Nucleus accumbens (tissue), 56 donors: ENCODE data around the gene ADGRV1.
A peak's percentile ranks its signal among the peaks of the same experiment; 100 is the strongest.
"Not testable (repeated sequence)": the region's sequence is repeated elsewhere in the genome, so short reads cannot be mapped to it uniquely, and the experiment has no call there.

Experiments used
- DNase-seq, 56 donors: peaks; one replicate each; lab custom pipeline; 2025; lab: John Stamatoyannopoulos, UW

ADGRV1 gene

DNA sequence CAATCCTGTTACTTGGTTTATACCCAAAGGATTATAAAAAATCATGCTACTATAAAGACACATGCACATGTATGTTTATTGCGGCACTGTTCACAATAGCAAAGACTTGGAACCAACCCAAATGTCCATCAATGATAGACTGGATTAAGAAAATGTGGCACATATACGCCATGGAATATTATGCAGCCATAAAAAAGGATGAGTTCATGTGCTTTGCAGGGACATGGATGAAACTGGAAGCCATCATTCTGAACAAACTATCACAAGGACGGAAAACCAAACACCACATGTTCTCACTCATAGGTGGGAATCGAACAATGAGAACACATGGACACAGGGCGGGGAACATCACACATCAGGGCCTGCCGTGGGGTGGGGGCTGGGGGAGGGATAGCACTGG, 34.5 kb downstream of the ADGRV1 start:
- DNase-seq = not testable (repeated sequence)

DNA sequence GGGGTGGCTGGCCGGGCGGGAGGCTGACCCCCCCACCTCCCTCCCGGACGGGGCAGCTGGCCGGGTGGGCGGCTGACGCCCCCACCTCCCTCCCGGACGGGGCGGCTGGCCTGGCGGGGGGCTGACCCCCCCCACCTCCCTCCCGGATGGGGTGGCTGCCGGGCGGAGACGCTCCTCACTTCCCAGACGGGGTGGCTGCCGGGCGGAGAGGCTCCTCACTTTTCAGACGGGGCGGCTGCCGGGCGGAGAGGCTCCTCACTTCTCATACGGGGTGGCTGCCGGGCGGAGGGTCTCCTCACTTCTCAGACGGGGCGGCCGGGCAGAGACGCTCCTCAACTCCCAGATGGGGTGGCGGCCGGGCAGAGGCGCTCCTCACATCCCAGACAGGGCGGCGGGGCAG, 37.2 kb downstream of the ADGRV1 start:
- not testable (repeated sequence) for DNase-seq

DNA sequence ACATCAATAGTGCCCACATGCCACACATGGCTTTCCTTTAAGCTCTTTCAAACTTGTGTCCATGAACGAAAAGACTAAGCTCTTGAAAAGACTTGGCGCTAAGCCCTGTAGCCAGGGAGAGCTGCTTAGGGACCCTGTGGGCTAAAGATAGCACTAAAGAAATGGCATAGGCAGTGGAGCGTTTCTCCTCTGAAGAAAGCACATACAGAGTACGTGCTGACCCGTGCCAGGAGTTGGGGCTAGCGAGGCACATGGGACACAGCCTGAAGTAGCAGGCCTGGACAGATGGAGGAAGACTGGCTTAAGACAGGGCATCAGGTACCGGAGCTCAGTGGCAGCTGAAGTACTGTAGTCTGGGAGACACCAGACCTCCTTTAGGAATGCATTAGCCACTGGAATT, 39.7 kb downstream of the ADGRV1 start:
- peak in 13 of 56 donors; percentile 0 to 46 (median 6) for DNase-seq

DNA sequence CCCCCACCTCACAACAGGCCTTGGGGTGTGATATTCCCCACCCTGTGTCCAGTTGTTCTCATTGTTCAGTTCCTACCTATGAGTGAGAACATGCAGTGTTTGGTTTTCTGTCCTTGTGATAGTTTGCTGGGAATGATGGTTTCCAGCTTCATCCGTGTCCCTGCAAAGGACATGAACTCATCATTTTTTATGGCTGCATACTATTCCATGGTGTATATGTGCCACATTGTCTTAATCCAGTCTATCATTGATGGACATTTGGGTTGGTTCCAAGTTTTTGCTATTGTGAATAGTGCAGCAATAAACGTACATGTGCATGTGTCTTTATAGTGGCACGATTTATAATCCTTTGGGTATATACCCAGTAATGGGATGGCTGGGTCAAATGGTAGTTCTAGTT, 41.7 kb downstream of the ADGRV1 start:
- not testable (repeated sequence) for DNase-seq

DNA sequence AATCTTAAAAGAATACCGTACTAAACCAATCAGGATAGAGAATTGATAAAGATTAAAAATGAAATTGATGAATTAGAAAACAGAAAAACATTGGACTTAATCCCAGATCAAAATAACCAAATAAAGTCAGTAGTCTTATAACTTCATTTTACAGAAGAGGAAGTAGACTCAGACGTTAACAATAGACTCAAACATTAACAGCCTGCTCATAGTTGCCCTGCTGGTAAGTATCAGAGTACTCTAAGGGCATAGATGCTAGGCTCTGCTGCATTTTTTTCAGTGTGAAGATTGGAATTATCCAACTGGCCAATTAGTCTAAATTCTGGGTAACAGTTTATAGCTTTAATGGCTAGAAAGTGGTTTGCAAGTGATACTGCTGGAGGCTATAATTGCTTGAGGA, 42.9 kb downstream of the ADGRV1 start:
- no peak for DNase-seq

DNA sequence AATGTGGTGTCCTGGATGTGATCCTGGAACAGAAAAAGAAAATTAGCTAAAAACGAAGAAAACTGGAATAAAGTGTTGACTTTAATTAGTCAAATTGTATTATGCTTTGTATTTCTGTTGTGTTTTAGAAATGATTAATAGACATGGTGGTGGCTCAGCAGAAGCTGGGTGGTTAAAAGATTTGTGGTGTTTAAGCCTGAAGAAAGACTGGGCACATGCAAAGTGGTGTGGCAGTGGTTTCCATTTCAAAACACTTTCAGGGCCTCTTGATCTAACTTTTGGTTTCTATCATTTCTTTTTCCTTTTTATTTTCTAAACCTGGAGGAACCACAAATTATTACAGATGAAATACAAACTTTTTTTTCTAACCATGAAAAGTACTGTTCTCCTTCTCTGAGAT, 44.1 kb downstream of the ADGRV1 start:
- no peak for DNase-seq

DNA sequence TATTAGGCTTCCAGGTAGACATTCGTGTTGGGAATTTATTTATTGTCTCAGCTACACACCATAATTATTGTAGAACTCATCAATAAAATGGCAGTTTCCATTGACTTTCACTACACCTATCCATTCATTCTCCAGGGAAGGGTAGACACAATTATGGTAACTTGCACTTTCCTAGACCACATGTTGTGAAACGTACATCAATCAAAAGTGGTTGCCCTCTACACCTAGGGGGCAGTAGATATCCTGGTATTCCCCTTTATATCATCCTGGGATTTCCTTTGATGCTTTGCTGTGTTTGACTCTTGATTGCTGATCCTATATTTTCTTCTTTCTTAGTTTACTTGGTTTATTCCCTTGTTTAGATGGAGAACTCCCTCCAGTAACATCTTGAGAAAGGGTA, 47.9 kb downstream of the ADGRV1 start:
- no peak for DNase-seq

DNA sequence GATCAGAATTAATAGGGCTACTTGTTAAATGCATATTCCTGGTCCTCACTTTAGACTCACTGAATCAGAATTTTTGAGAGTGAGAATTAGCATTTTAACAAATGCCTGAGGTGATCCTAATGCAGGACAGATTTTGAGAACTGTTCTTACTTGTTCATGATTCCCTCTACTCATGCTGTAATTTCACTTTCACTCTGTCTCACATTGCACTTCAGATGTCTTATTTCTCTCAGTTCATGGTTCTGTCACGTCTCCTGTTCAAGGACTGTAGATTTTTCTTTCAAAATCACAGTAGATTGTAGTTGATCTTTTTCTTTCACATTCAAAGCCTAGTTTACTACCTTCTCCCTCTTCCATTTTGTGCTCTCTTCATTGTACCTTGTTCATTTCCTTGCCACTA, 54.3 kb downstream of the ADGRV1 start:
- DNase-seq = no peak

DNA sequence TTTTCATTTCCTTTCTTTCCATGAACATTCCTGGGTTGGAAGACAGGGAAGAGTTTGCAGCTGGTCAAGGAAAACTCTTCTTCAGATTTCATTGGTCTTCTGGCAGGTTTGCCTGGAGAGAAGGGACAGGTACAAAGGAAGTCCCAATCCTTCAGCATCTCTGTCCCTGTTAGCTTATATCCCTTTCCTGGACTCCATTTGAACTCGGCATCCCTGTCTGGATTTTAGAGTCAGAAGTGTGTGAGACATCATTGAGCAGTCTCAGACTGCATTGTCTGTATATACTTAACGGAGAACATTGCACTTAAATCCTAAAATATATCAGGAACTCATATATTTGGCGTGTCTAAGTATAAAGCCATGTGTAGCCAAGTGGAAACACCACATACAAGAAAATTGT, 54.9 kb downstream of the ADGRV1 start:
- DNase-seq = no peak

DNA sequence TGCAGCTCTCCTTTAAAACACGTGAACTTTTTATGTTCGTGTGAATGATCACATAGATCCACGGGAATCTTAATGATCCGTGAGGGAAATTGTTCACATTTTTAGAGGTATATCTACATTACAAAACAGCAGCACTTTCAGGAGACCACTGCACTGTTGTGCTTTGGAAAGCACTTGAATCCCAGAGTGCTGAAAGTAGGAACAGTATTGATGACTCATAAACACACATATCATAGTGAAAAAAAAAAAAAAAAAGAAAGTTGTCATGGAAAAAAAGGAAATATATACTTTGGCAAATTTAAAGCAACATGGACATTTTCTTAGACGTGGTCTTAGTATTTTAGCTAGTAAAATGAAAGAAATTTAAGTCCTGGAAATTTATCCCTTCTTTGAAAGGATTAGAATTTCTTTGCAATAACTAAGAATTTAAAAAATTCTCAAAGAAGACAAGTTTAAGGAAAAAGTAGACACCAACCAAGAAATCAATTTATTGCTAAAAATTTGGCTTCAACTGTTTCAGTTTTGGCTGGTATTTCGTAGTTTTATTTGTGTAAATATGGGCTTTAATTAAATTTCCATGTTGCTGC, 55.4 kb downstream of the ADGRV1 start:
- DNase-seq = no peak

DNA sequence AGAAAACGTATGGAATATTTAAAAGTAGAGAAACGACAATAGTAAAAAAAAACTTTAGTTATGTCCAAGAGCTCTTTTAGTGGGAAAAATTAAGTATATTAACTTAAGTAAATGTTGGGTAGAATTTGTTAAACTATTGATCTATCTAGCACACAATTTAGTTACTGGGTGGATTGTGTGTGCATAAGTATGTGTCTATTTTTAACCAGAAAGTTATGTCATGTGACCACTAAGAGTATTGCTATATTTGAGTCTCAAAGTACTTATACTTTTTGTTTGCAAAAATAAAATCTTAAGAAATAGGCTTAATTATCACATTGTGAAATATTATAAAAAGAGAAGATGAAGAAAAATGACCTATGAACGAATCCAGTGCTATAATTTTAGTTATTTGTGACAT, 56.8 kb downstream of the ADGRV1 start:
- DNase-seq = no peak

DNA sequence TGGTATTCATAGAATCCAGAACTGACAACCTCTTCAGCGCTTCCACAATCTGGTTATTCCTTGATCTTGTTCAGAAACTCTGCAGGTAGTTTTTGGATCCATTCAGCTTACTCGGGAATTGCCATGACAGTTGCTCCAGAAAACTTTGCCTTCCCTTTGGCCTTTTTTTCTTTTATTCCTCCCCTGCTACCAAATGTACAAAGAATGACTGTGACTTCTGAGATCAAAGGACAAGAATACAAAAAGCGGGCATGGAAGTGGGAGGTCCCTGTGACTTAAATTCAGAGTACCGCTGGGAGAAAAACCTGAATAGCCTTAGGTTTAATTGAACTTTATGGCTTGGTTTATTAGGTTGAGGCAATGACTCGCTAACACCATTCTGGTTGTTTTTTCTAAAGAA, 59.5 kb downstream of the ADGRV1 start:
- DNase-seq = no peak

DNA sequence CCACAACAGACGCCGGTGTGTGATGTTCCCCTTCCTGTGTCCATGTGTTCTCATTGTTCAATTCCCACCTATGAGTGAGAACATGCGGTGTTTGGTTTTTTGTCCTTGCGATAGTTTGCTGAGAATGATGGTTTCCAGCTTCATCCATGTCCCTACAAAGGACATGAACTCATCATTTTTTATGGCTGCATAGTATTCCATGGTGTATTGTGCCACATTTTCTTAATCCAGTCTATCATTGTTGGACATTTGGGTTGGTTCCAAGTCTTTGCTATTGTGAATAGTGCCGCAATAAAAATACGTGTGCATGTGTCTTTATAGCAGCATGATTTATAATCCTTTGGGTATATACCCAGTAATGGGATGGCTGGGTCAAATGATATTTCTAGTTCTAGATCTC, 61.2 kb downstream of the ADGRV1 start:
- DNase-seq = not testable (repeated sequence)

DNA sequence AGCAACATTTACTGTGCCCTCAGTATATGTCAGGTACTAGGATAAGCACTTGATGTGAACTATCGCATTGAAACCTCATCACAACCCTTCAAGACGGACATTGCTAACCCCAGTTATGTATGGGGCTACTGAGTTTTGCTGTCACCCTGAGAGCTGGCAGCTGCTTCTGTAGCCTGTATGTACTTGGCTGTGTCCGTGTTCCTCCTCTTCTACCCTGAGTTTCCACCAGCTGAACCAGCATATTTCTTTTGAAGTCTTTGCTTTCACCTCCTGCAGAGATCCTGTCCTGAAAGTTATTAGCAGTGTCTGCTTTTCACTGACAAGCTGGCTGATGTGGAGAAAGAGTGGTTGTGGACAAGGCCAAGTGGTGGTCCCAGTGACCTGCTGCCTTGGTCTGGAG, 63.3 kb downstream of the ADGRV1 start:
- DNase-seq = no peak

DNA sequence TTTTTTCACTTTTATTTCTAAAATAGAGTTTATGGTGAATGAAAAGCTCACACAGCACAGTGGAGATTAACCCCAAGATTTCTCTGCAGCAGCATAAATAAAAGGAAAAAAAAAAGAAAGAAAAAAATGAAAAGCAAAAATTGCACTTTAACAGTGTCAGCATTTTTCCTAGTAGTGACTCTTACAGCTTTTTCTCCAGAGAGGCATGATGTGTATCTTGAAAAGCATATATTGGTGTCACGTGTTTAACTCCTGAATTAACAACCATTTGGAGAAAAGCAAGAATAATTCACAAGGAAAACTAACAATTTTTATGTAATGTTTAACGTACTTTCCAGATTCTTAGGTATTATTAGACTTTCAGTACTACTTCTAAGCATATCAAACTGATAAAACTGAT, 67.9 kb downstream of the ADGRV1 start:
- no peak for DNase-seq

DNA sequence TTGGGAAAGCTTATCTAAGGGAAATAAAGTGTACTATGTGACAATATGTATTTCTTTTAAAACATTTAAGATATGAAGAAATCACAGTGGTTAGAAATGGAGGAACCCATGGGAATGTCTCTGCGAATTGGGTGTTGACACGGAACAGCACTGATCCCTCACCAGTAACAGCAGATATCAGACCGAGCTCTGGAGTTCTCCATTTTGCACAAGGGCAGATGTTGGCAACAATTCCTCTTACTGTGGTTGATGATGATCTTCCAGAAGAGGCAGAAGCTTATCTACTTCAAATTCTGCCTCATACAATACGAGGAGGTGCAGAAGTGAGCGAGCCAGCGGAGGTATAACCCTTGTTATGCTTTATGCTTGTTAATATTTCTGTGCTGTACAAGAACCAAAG, 69.9 kb downstream of the ADGRV1 start:
- DNase-seq = no peak

DNA sequence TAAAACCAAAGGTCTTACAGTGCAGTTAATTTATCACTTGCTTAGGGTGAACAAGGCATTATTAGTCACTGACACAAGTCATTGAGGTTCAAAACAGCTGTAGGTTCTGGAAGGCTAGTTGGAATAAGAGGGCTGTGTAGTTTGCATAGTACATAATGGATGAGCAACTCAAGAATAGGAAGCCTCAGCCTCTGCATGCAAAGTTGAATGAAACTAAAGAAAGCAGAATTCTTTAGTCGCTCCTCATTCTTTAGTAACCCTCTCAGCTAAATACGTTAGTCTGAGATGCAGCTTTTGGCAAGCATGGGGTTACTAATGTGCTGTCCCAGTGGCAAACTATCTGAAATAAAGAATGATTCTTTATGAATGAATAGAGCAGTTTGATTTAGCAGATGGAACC, 74.2 kb downstream of the ADGRV1 start:
- no peak for DNase-seq

DNA sequence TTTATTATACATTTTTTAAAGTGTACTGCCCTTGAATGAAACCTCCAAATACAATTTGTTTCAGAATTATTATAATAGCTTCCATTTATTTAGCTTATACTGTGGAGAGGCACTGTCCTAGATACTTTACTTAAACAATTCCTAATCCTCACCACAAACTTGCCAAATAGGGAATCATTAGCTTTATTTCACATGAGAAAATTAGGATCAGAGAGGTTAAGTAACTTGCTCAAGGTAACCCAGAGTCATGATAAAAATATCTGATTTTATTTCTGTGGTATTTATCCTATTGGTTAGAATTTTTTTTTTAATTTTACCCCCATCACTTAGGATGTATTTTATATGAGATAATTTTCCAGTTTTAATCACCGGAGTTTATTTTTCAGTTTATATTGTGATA, 78.4 kb downstream of the ADGRV1 start:
- no peak for DNase-seq

DNA sequence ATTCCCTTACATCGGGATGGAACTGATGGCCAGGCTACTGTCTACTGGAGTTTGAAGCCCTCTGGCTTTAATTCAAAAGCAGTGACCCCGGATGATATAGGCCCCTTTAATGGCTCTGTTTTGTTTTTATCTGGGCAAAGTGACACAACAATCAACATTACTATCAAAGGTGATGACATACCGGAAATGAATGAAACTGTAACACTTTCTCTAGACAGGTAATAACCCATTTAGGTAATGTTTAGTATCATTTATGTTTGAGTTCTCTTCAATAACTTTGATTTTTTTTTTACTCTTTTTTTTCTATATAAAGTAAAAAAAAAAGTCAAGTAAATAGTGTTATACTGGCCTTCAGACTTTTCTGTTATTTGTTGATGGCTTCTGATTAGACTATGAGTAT, 79.1 kb downstream of the ADGRV1 start:
- no peak for DNase-seq

DNA sequence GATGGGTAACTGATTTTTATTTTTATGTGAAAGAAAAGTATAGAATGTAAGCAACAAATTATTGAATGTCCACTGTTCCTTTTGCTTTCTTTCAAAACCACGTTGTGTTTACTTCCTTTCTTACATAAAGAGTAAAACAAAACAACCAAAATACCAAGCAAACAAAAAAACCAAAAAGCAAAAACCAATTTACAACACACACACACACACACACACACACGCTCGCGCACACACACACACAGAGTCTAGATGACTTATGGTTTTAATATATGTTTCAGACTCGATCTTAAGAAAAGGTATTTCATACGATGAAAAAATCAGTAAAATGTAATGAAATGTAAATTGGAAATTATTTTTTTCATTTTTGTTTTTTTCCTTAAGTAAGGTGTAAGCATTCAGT, 80.3 kb downstream of the ADGRV1 start:
- DNase-seq = no peak

DNA sequence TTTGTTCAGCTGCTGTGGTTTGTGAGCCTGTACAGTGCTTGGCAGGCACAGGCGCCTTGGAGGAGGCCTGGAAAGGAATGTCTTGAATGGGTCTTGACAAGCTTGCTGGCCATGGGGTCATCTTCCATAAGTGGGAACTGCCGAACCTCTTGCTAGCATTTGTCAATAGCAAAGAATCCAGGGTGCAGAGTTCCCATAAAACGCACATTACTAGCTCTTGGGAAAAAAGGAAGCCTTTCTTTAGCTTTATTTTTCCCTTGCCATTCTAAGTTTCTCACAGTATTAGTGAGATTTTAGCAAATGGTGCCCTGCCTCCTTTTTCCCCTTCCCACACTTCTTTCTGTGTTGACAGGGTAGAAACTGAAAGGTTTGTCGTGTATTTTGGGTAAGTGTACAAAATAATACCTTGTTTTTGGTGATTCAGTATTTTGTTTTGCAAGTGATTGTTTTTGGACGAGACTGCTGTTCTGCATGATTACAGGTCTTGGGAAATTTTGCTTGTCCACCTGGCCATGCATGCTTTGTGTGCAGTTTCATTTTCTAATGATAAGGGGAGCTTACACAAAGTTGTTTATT, 82.0 kb downstream of the ADGRV1 start:
- peak in 32 of 56 donors; percentile 1 to 84 (median 18) for DNase-seq

DNA sequence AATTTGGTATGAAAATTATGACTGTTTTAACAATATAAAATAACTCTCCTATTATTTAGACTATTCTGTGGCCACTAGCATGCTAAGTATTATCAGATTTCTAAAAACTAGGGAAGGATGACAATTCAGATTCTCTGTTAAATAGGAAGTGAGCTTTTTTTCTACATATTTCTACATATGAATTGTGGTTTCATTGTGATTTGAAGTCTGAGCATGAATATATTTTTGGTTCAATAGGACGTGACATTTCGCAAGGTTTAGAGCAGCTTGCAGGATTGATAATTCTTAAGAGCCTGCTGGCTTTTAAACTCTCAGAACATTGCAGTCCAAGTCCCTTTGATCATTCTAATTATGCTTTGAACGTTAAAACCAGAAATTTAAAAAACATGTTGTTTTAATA, 82.9 kb downstream of the ADGRV1 start:
- DNase-seq = no peak

DNA sequence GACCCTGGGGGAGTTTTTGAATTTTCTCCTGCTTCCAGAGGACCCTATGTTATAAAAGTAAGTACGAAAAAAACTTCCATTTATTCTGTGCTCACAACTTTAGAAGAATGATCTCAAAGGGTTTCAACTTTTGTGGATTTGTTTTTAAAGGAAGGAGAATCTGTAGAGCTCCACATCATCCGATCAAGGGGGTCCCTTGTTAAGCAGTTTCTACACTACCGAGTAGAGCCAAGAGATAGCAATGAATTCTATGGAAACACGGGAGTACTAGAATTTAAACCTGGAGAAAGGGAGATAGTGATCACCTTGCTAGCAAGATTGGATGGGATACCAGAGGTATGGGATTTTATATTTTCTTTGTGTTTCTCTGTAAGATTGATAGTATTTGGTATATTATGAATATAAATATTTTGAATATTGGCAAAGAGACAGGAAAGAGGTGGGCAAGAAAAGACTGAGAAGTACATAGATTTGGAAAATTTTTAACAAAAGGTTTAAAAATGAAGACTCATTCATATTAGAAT, 84.2 kb downstream of the ADGRV1 start:
- DNase-seq = no peak
